Fibroblast of lung (primary cell): ENCODE results near the gene PPM1H.

ENCODE experiments used
- CTCF ChIP-seq, 2 donors: IDR thresholded peaks in 1 of 2; conservative IDR thresholded peaks in 1 of 2; 1 replicate in 1 of 2; 2 replicates in 1 of 2; pipeline ENCODE4 v1.5.1; 2011 to 2012; ENCODE audit warnings: low read length in 2 of 2, control low read depth in 1 of 2, inconsistent platforms in 1 of 2, low read depth in 1 of 2, mild to moderate bottlenecking in 1 of 2
- EZH2 ChIP-seq: IDR thresholded peaks from 2 replicates; pipeline ENCODE4 v1.5.1; 2012; ENCODE audit warnings: low read length, control low read depth, mild to moderate bottlenecking; ENCODE audit errors: missing control alignments

- TF ChIP-seq CTCF (conservative IDR thresholded peaks at IDR 0.05 in 1 of 2, IDR thresholded peaks at IDR 0.05 in 1 of 2; ENCODE audit: low read depth in 1 of 2, low read length in 2 of 2) (no peak), EZH2 (no peak)
Observed at GRCh38 chr12:62787023-62787422, 147.9 kb downstream of the PPM1H start.
